CD14-positive monocyte (primary cell): ENCODE measurements around the gene EXOC3L4. TPM values are rescaled to one million over a fixed set of nuclear protein-coding genes. Genes with fewer than 3 reads are reported as not detected.
A peak's percentile ranks its signal among the peaks of the same experiment; 100 is the strongest.

Experiments used
- DNase-seq, 3 donors: peaks; one replicate each; pipeline ENCODE4 v3.0.0-alpha.2; 2011 to 2022
- H2AFZ ChIP-seq: 2 replicates; pipeline ENCODE4 v1.6.0; 2012; ENCODE audit warnings: mild to moderate bottlenecking, low read depth, low read length, inconsistent platforms; ENCODE audit not compliant: insufficient read depth, poor library complexity, severe bottlenecking
- H3K27ac ChIP-seq, 2 donors: 1 replicate in 1 of 2; 2 replicates in 1 of 2; pipeline ENCODE4 v1.5.1; 2012 to 2013; ENCODE audit warnings: low read length in 2 of 2, control low read depth in 1 of 2, inconsistent platforms in 1 of 2, low read depth in 1 of 2, mild to moderate bottlenecking in 1 of 2
- H3K27me3 ChIP-seq, 2 donors: one replicate each; pipeline versions ENCODE4 v1.6.0 to v1.6.1; 2011 to 2013; ENCODE audit warnings: low read length in 2 of 2; ENCODE audit not compliant: control insufficient read depth in 2 of 2, insufficient read depth in 2 of 2
- H3K36me3 ChIP-seq, 2 donors: replicated peaks in 1 of 2; 1 replicate in 1 of 2; 2 replicates in 1 of 2; pipeline versions ENCODE4 v1.5.1 to v1.6.1; 2012 to 2013; ENCODE audit warnings: low read length in 2 of 2, control low read depth in 1 of 2, inconsistent platforms in 1 of 2, mild to moderate bottlenecking in 1 of 2; ENCODE audit not compliant: insufficient read depth in 2 of 2, control insufficient read depth in 1 of 2
- H3K4me1 ChIP-seq, 2 donors: 1 replicate in 1 of 2; 2 replicates in 1 of 2; pipeline versions ENCODE4 v1.5.1 to v1.6.1; 2012 to 2013; ENCODE audit warnings: low read length in 2 of 2, control low read depth in 1 of 2, inconsistent platforms in 1 of 2, mild to moderate bottlenecking in 1 of 2, moderate library complexity in 1 of 2; ENCODE audit not compliant: insufficient read depth in 2 of 2, control insufficient read depth in 1 of 2
- H3K4me2 ChIP-seq: replicated peaks from 2 replicates; pipeline ENCODE3; 2012; ENCODE audit warnings: low read length, moderate library complexity, mild to moderate bottlenecking; ENCODE audit not compliant: poor library complexity, severe bottlenecking; ENCODE audit errors: extremely low read depth
- H3K4me3 ChIP-seq, 3 experiments: fragments of 200-600 bp in 1 of 3; sonication (generic) in 1 of 3; replicated peaks in 1 of 3; 1 replicate in 2 of 3; 2 replicates in 1 of 3; pipeline ENCODE4 v1.5.1; 2011 to 2013; ENCODE audit warnings: low read length in 3 of 3, mild to moderate bottlenecking in 3 of 3, control low read depth in 2 of 3, low read depth in 2 of 3, inconsistent platforms in 1 of 3, moderate library complexity in 1 of 3
- H3K79me2 ChIP-seq: 2 replicates; pipeline ENCODE4 v1.6.0; 2012; ENCODE audit warnings: mild to moderate bottlenecking, control low read depth, inconsistent platforms, low read length, moderate library complexity; ENCODE audit not compliant: insufficient read depth
- H3K9ac ChIP-seq: 2 replicates; pipeline ENCODE4 v1.6.0; 2017; ENCODE audit warnings: low read length, mild to moderate bottlenecking; ENCODE audit not compliant: insufficient read depth, poor library complexity, severe bottlenecking
- H3K9me3 ChIP-seq, 2 donors: replicated peaks in 1 of 2; 1 replicate in 1 of 2; 2 replicates in 1 of 2; pipeline versions ENCODE4 v1.5.1 to v1.6.1; 2012 to 2013; ENCODE audit warnings: low read length in 2 of 2, control low read depth in 1 of 2; ENCODE audit not compliant: control insufficient read depth in 1 of 2, insufficient read depth in 1 of 2
- H4K20me1 ChIP-seq: 2 replicates; pipeline ENCODE4 v1.6.0; 2012; ENCODE audit warnings: mild to moderate bottlenecking, low read length, control low read depth, moderate library complexity; ENCODE audit not compliant: insufficient read depth
- H3K27ac Mint-ChIP-seq, 7 donors: one replicate each; pipeline ENCODE4 v1.8.0; 2020; ENCODE audit warnings: mild to moderate bottlenecking in 7 of 7, mixed read lengths in 7 of 7, moderate library complexity in 6 of 7, inconsistent platforms in 2 of 7
- H3K27me3 Mint-ChIP-seq, 3 donors: one replicate each; pipeline ENCODE4 v1.8.0; 2021 to 2022; ENCODE audit warnings: low read depth in 3 of 3, mild to moderate bottlenecking in 3 of 3, mixed read lengths in 3 of 3, moderate library complexity in 3 of 3, inconsistent platforms in 1 of 3
- H3K36me3 Mint-ChIP-seq, 2 donors: one replicate each; pipeline ENCODE4 v1.8.0; 2020; ENCODE audit warnings: mixed read lengths in 2 of 2, inconsistent platforms in 1 of 2, mild to moderate bottlenecking in 1 of 2
- H3K4me1 Mint-ChIP-seq: one replicate; pipeline ENCODE4 v1.8.0; 2020; ENCODE audit warnings: mild to moderate bottlenecking, mixed read lengths
- H3K4me3 Mint-ChIP-seq, 2 donors: one replicate each; pipeline ENCODE4 v1.8.0; 2020; ENCODE audit warnings: mild to moderate bottlenecking in 2 of 2, mixed read lengths in 2 of 2, moderate library complexity in 1 of 2
- H3K9me3 Mint-ChIP-seq, 7 donors: one replicate each; pipeline ENCODE4 v1.8.0; 2020 to 2022; ENCODE audit warnings: mixed read lengths in 7 of 7, mild to moderate bottlenecking in 6 of 7, moderate library complexity in 6 of 7, inconsistent platforms in 2 of 7
- CTCF ChIP-seq: fragments of 200-600 bp; IDR thresholded peaks from one replicate; pipeline ENCODE4 v1.8.0; 2022; ENCODE audit warnings: antibody characterized with exemption, mild to moderate bottlenecking
- WGBS: methylation state at CpG from one replicate; pipeline ENCODE4 v1.1.5; 2013; ENCODE audit warnings: missing lambda C conversion rate; ENCODE audit not compliant: insufficient coverage; 5-methylcytosine and 5-hydroxymethylcytosine counted together
- intact Hi-C, 2 donors: fragments of 100-400 bp; cut with micrococcal nuclease; formaldehyde crosslinking; loops; one replicate each; pipeline versions ENCODE4 v1.15.0 to v1.15.1; 2023
- polyA plus RNA-seq, 3 donors: library from polyadenylated mRNA; depleted of rRNA in 1 of 3; unstranded in 2 of 3; stranded (reverse) in 1 of 3; fragments of 300-500 nt in 2 of 3; fragments of >200 nt in 1 of 3; fragmentation: Illumina TruSeq in 2 of 3; gene quantifications; 1 replicate in 2 of 3; 2 replicates in 1 of 3; pipeline ENCODE4 v1.2.3, GENCODE V29; 2012 to 2021

Gene EXOC3L4
- polyA plus RNA-seq, 3 donors = 0.17 TPM; not detected in 2

- peak overlapping the region; percentile 95 for H3K9ac ChIP-seq
- H3K27me3 ChIP-seq = no peaks in the 10 kb centered on the region
- Mint-ChIP-seq H3K9me3 (peaks cover 0 to 2% (median 0%) of the 10 kb centered on the region in 7 donors), H3K4me1 (peaks cover 64% of the 10 kb centered on the region), H3K36me3 (peaks cover 15 to 26% of the 10 kb centered on the region in 2 donors), H3K27ac (peak overlapping the region; percentile 96 to 99 (median 98)), H3K27me3 (peaks cover 0 to 2% (median 0%) of the 10 kb centered on the region in 3 donors), H3K4me3 (peak overlapping the region; percentile 87 to 94)
- peaks cover 18 to 22% of the 10 kb centered on the region in 2 donors for H3K36me3 ChIP-seq
- peak; percentile 68 to 94 (median 79) for DNase-seq
- peak overlapping the region; percentile 70 to 95 (median 95) for H3K4me3 ChIP-seq
- H2AFZ ChIP-seq = no peak overlapping the region
- H3K79me2 ChIP-seq = peaks cover 55% of the 10 kb centered on the region
- H3K9me3 ChIP-seq = no peaks in the 10 kb centered on the region
- H4K20me1 ChIP-seq = peaks cover 36% of the 10 kb centered on the region
- intact Hi-C loops = loop anchor here in 1 of 2 donors (2.0 kb wide), 1 partner anchor 17 kb away; no protein-coding TSS in a partner anchor
- 1% methylated on average over 14 of the region's 23 CpGs for WGBS
- H3K4me1 ChIP-seq = peaks cover 75 to 92% of the 10 kb centered on the region in 2 donors
- H3K4me2 ChIP-seq = peak overlapping the region; percentile 84
- H3K27ac ChIP-seq = peak overlapping the region; percentile 99
- no peak for TF ChIP-seq CTCF
These were observed 27.5 kb downstream of the EXOC3L4 start for GRCh38 chr14:103121846-103122584.

- H3K9me3 ChIP-seq = no peaks in the 10 kb centered on the region
- H3K27me3 ChIP-seq = no peaks in the 10 kb centered on the region
- Mint-ChIP-seq H3K9me3 (peaks cover 0 to 2% (median 0%) of the 10 kb centered on the region in 7 donors), H3K4me1 (peaks cover 63% of the 10 kb centered on the region), H3K27me3 (peaks cover 0 to 2% (median 0%) of the 10 kb centered on the region in 3 donors), H3K4me3 (peak overlapping the region; percentile 87 to 94), H3K27ac (peak overlapping the region; percentile 96 to 99 (median 98)), H3K36me3 (peaks cover 18 to 30% of the 10 kb centered on the region in 2 donors)
- H3K4me2 ChIP-seq = peak overlapping the region; percentile 84
- peaks cover 59% of the 10 kb centered on the region for H3K79me2 ChIP-seq
- H3K27ac ChIP-seq = peak overlapping the region; percentile 99
- peaks cover 73 to 90% of the 10 kb centered on the region in 2 donors for H3K4me1 ChIP-seq
- no peak for DNase-seq
- H2AFZ ChIP-seq = peak overlapping the region; percentile 66
- peaks cover 20 to 25% of the 10 kb centered on the region in 2 donors for H3K36me3 ChIP-seq
- H3K9ac ChIP-seq = peak overlapping the region; percentile 95
- no peak for TF ChIP-seq CTCF
- H3K4me3 ChIP-seq = peak overlapping the region; percentile 70 to 95 (median 95)
- 5% methylated on average over 14 of the region's 15 CpGs for WGBS
- intact Hi-C loops = loop anchor here in 1 of 2 donors (2.0 kb wide), 1 partner anchor 18 kb away; no protein-coding TSS in a partner anchor
- peaks cover 40% of the 10 kb centered on the region for H4K20me1 ChIP-seq
These were observed 28.0 kb downstream of the EXOC3L4 start for GRCh38 chr14:103122585-103122946.
